Liver (tissue), 9 donors: ENCODE results near the gene CSNK2B. TPM values are rescaled to one million over a fixed set of nuclear protein-coding genes. Genes with fewer than 3 reads are reported as not detected.

ENCODE experiments used
- DNase-seq: peaks from one replicate; pipeline ENCODE4 v3.0.0-alpha.2; 2017; ENCODE audit warnings: low spot score
- H3K27ac ChIP-seq, 2 donors: one replicate each; pipeline ENCODE4 v1.7.0; 2013; ENCODE audit warnings: inconsistent platforms in 2 of 2, low read length in 2 of 2, control low read depth in 1 of 2, low read depth in 1 of 2, mild to moderate bottlenecking in 1 of 2
- H3K27me3 ChIP-seq, 4 donors: one replicate each; pipeline versions ENCODE4 v1.6.1 to v1.7.0; 2013; ENCODE audit warnings: low read length in 3 of 4, inconsistent platforms in 1 of 4, mild to moderate bottlenecking in 1 of 4, moderate library complexity in 1 of 4; ENCODE audit not compliant: control insufficient read depth in 4 of 4, insufficient read depth in 4 of 4
- H3K36me3 ChIP-seq, 4 donors: one replicate each; pipeline versions ENCODE4 v1.6.1 to v1.7.0; 2013; ENCODE audit warnings: low read length in 3 of 4, mild to moderate bottlenecking in 3 of 4, low read depth in 1 of 4, moderate library complexity in 1 of 4; ENCODE audit not compliant: control insufficient read depth in 4 of 4, insufficient read depth in 3 of 4
- H3K4me1 ChIP-seq, 4 donors: one replicate each; pipeline versions ENCODE4 v1.6.1 to v1.7.0; 2013; ENCODE audit warnings: low read length in 3 of 4, mild to moderate bottlenecking in 3 of 4, moderate library complexity in 1 of 4; ENCODE audit not compliant: control insufficient read depth in 4 of 4, insufficient read depth in 4 of 4
- H3K4me3 ChIP-seq, 3 donors: one replicate each; pipeline versions ENCODE4 v1.6.1 to v1.7.0; 2013; ENCODE audit warnings: low read length in 3 of 3, control low read depth in 1 of 3, low read depth in 1 of 3, mild to moderate bottlenecking in 1 of 3
- H3K9ac ChIP-seq, 2 donors: one replicate each; pipeline ENCODE4 v1.7.0; 2013; ENCODE audit warnings: low read length in 2 of 2, mild to moderate bottlenecking in 2 of 2, moderate library complexity in 2 of 2, control low read depth in 1 of 2, low read depth in 1 of 2
- H3K9me3 ChIP-seq, 4 donors: one replicate each; pipeline versions ENCODE4 v1.6.1 to v1.7.0; 2013; ENCODE audit warnings: low read length in 3 of 4; ENCODE audit not compliant: control insufficient read depth in 4 of 4
- FOXA2 ChIP-seq: IDR thresholded peaks from 2 replicates; pipeline ENCODE4 v1.6.1; 2016; ENCODE audit warnings: antibody characterized with exemption
- GABPA ChIP-seq, 2 donors: IDR thresholded peaks in 1 of 2; conservative IDR thresholded peaks in 1 of 2; 2 replicates each; pipeline ENCODE4 v1.6.1; 2016; ENCODE audit warnings: antibody characterized with exemption in 2 of 2, mild to moderate bottlenecking in 1 of 2, moderate library complexity in 1 of 2
- HNF4A ChIP-seq, 2 donors: conservative IDR thresholded peaks; 2 replicates each; pipeline ENCODE4 v1.6.1; 2016; ENCODE audit warnings: antibody characterized with exemption in 2 of 2, mild to moderate bottlenecking in 2 of 2
- HNF4G ChIP-seq: IDR thresholded peaks from 2 replicates; pipeline ENCODE4 v1.6.1; 2016; ENCODE audit warnings: antibody characterized with exemption
- JUND ChIP-seq, 2 donors: IDR thresholded peaks; 2 replicates each; pipeline ENCODE4 v1.6.1; 2016; ENCODE audit warnings: antibody characterized with exemption in 2 of 2
- MAX ChIP-seq: IDR thresholded peaks from 2 replicates; pipeline ENCODE4 v1.6.1; 2016; ENCODE audit warnings: antibody characterized with exemption
- NR2F2 ChIP-seq: IDR thresholded peaks from 2 replicates; pipeline ENCODE4 v1.6.1; 2016; ENCODE audit warnings: antibody characterized with exemption
- RAD21 ChIP-seq, 2 donors: IDR thresholded peaks; 2 replicates each; pipeline ENCODE4 v1.6.1; 2016; ENCODE audit warnings: antibody characterized with exemption in 2 of 2, mild to moderate bottlenecking in 2 of 2
- REST ChIP-seq: IDR thresholded peaks from 2 replicates; pipeline ENCODE4 v1.6.1; 2016; ENCODE audit warnings: antibody characterized with exemption, mild to moderate bottlenecking
- RXRA ChIP-seq, 2 donors: IDR thresholded peaks; 2 replicates each; pipeline ENCODE4 v1.6.1; 2017 to 2018; ENCODE audit warnings: antibody characterized with exemption in 2 of 2, mild to moderate bottlenecking in 1 of 2
- SP1 ChIP-seq: IDR thresholded peaks from 2 replicates; pipeline ENCODE4 v1.6.1; 2018; ENCODE audit warnings: antibody characterized with exemption, mild to moderate bottlenecking
- YY1 ChIP-seq: IDR thresholded peaks from 2 replicates; pipeline ENCODE4 v1.6.1; 2016; ENCODE audit warnings: antibody characterized with exemption, mild to moderate bottlenecking
- WGBS: extraction: QIAGEN DNeasy Blood & Tissue Kit; methylation state at CpG from one replicate; pipeline ENCODE4 v1.1.7; 2013; 5-methylcytosine and 5-hydroxymethylcytosine counted together
- polyA plus RNA-seq, 2 donors: library from polyadenylated mRNA; stranded (reverse) in 1 of 2; unstranded in 1 of 2; fragments of 200-250 nt in 1 of 2; fragments of >200 nt in 1 of 2; fragmentation: Nextera tagmentation in 1 of 2; extraction: Ambion mirVana in 1 of 2; gene quantifications; one replicate each; pipeline versions ENCODE4 v1.2.1 to v1.2.3, GENCODE V29; 2013 to 2015
- total RNA-seq, 2 donors: library from RNA; depleted of rRNA; stranded (reverse); fragments of >200 nt; gene quantifications; one replicate each; pipeline ENCODE4 v1.2.3, GENCODE V29; 2014
- TF ChIP-seq, protein P1 (sequence below): IDR thresholded peaks from 2 replicates; pipeline ENCODE4 v1.6.1; 2016; ENCODE audit warnings: antibody characterized with exemption
- TF ChIP-seq, protein P2 (sequence below): fragments of 150-350 bp; IDR thresholded peaks from 2 replicates; pipeline ENCODE4 v1.5.1; 2017; ENCODE audit warnings: improper control_type of control experiment, low read depth, low read length; ENCODE audit not compliant: missing input control
- TF ChIP-seq, protein P3 (sequence below): IDR thresholded peaks from 2 replicates; pipeline ENCODE4 v1.6.1; 2016; ENCODE audit warnings: antibody characterized with exemption
- donor health status: healthy.
- donor health status: healthy.
- donor health status: healthy.
- donor health status: healthy.
- donor health status: healthy.

CSNK2B gene
- total and polyA plus RNA-seq, 4 donors = 58.1 to 108 (median 77.0) TPM

DNA sequence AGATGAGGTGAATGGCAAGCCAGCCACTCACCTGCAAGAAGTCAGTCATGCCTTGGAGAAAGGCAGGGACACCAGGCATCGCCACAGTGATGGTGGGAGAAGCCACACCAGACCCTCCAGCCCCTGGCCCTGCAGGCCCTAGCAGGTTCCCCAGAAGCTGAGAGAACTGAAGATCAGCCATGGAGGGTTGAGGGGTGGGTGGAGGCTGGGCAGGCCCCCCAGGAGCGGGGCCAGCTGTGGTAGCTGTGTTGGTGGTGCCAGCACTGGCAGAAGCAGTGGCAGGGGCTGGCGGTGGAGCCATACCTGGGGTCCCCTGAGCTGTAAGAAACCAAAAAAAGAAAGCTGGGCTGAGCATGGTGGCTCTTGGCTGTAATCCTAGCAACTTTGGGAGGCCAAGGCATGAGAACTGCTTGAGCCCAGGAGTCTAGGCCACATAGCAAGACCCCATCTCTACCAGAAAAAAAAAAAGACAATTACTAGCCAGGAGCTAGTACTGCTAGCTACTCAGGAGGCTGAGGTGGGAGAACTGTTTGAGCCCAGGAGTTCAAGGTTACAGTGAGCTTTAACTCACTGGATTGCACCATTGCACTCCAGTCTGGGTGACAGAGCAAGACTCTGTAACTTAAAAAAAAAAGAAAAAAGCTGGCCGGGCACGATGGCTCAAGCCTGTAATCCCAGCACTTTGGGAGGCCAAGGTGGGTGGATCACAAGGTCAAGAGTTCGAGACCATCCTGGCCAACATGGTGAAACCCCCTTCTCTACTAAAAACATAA is 22.9 kb upstream of the CSNK2B start:
- Histone ChIP-seq H3K27me3 (no peaks in the 10 kb centered on the region), H3K4me3 (no peak overlapping the region), H3K4me1 (peaks cover 0 to 25% (median 19%) of the 10 kb centered on the region in 4 donors), H3K9ac (no peak overlapping the region), H3K36me3 (peaks cover 31 to 87% (median 66%) of the 10 kb centered on the region in 4 donors), H3K27ac (no peak overlapping the region), H3K9me3 (no peaks in the 10 kb centered on the region)
- 74% methylated on average over 6 of the region's 6 CpGs for WGBS
- no peak for DNase-seq
- TF ChIP-seq RAD21 (IDR thresholded peaks at IDR 0.05) (no peak), JUND (IDR thresholded peaks at IDR 0.05) (no peak), NR2F2 (no peak), SP1 (peak; percentile 10), GABPA (IDR thresholded peaks at IDR 0.05 in 1 of 2, conservative IDR thresholded peaks at IDR 0.05 in 1 of 2) (no peak), MAX (no peak), HNF4A (conservative IDR thresholded peaks at IDR 0.05) (peak; percentile 25), YY1 (no peak), RXRA (IDR thresholded peaks at IDR 0.05) (no peak), FOXA2 (no peak), HNF4G (no peak)
- TF ChIP-seq, protein P1, sequence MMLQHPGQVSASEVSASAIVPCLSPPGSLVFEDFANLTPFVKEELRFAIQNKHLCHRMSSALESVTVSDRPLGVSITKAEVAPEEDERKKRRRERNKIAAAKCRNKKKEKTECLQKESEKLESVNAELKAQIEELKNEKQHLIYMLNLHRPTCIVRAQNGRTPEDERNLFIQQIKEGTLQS = no peak

GRCh38 chr6:31643818-31644454 is 21.9 kb upstream of the CSNK2B start:
- no peak for DNase-seq
- H3K9ac ChIP-seq = no peak overlapping the region
- H3K4me3 ChIP-seq = no peak overlapping the region
- peaks cover 36 to 90% (median 72%) of the 10 kb centered on the region in 4 donors for H3K36me3 ChIP-seq
- no peaks in the 10 kb centered on the region for H3K27me3 ChIP-seq
- no peaks in the 10 kb centered on the region for H3K9me3 ChIP-seq
- TF ChIP-seq JUND (IDR thresholded peaks at IDR 0.05) (no peak), HNF4A (conservative IDR thresholded peaks at IDR 0.05) (peak; percentile 45 to 57), RAD21 (IDR thresholded peaks at IDR 0.05) (peak; percentile 51 to 69), RXRA (IDR thresholded peaks at IDR 0.05) (no peak), NR2F2 (no peak)
- TF ChIP-seq, protein P2, sequence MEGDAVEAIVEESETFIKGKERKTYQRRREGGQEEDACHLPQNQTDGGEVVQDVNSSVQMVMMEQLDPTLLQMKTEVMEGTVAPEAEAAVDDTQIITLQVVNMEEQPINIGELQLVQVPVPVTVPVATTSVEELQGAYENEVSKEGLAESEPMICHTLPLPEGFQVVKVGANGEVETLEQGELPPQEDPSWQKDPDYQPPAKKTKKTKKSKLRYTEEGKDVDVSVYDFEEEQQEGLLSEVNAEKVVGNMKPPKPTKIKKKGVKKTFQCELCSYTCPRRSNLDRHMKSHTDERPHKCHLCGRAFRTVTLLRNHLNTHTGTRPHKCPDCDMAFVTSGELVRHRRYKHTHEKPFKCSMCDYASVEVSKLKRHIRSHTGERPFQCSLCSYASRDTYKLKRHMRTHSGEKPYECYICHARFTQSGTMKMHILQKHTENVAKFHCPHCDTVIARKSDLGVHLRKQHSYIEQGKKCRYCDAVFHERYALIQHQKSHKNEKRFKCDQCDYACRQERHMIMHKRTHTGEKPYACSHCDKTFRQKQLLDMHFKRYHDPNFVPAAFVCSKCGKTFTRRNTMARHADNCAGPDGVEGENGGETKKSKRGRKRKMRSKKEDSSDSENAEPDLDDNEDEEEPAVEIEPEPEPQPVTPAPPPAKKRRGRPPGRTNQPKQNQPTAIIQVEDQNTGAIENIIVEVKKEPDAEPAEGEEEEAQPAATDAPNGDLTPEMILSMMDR = peak; percentile 11
- TF ChIP-seq, protein P1 = no peak
- no peak overlapping the region for H3K27ac ChIP-seq
- peaks cover 0 to 25% (median 19%) of the 10 kb centered on the region in 4 donors for H3K4me1 ChIP-seq
- WGBS = 62% methylated on average over 17 of the region's 17 CpGs

DNA sequence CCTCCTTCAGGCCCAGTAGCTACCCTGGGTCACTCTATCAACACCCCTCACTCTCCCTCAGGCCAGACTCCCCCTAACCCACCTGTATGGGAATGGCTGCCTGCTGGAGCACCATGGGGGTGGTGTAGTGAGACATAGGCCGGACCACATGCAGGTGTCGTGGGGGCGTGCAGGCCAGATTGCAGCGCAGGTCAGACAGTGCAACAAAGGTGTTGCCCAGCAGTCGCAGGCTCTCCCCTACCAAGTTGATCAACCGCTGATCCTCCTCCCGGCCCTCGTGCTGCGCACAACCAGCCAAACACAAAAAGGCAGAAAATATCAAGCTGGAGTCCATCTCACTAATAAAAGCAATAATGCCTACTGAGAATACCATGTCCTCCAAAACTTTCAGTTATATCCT is 20.6 kb upstream of the CSNK2B start:
- no peak overlapping the region for H3K9ac ChIP-seq
- no peaks in the 10 kb centered on the region for H3K9me3 ChIP-seq
- H3K27me3 ChIP-seq = no peaks in the 10 kb centered on the region
- no peak for DNase-seq
- H3K27ac ChIP-seq = no peak overlapping the region
- peaks cover 0 to 24% (median 18%) of the 10 kb centered on the region in 4 donors for H3K4me1 ChIP-seq
- WGBS = 98% methylated on average over 9 of the region's 9 CpGs
- peaks cover 36 to 82% (median 65%) of the 10 kb centered on the region in 4 donors for H3K36me3 ChIP-seq
- H3K4me3 ChIP-seq = no peak overlapping the region
- TF ChIP-seq, protein P3, sequence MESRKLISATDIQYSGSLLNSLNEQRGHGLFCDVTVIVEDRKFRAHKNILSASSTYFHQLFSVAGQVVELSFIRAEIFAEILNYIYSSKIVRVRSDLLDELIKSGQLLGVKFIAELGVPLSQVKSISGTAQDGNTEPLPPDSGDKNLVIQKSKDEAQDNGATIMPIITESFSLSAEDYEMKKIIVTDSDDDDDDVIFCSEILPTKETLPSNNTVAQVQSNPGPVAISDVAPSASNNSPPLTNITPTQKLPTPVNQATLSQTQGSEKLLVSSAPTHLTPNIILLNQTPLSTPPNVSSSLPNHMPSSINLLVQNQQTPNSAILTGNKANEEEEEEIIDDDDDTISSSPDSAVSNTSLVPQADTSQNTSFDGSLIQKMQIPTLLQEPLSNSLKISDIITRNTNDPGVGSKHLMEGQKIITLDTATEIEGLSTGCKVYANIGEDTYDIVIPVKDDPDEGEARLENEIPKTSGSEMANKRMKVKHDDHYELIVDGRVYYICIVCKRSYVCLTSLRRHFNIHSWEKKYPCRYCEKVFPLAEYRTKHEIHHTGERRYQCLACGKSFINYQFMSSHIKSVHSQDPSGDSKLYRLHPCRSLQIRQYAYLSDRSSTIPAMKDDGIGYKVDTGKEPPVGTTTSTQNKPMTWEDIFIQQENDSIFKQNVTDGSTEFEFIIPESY = no peak
- TF ChIP-seq HNF4G (no peak), REST (no peak)
- TF ChIP-seq, protein P2 = no peak
